ENCODE results near the gene C8G.

GRCh38 chr9:136923881-136924280 lies 21.2 kb upstream of the C8G start:
- TF ChIP-seq EZH2 (IDR thresholded peaks at IDR 0.05; ENCODE audit: borderline replicate concordance, low read depth, low read length, severe bottlenecking): no peak
- TF ChIP-seq, protein P1, sequence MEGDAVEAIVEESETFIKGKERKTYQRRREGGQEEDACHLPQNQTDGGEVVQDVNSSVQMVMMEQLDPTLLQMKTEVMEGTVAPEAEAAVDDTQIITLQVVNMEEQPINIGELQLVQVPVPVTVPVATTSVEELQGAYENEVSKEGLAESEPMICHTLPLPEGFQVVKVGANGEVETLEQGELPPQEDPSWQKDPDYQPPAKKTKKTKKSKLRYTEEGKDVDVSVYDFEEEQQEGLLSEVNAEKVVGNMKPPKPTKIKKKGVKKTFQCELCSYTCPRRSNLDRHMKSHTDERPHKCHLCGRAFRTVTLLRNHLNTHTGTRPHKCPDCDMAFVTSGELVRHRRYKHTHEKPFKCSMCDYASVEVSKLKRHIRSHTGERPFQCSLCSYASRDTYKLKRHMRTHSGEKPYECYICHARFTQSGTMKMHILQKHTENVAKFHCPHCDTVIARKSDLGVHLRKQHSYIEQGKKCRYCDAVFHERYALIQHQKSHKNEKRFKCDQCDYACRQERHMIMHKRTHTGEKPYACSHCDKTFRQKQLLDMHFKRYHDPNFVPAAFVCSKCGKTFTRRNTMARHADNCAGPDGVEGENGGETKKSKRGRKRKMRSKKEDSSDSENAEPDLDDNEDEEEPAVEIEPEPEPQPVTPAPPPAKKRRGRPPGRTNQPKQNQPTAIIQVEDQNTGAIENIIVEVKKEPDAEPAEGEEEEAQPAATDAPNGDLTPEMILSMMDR (IDR thresholded peaks at IDR 0.05; ENCODE audit: borderline replicate concordance, extremely low read depth, low read length, poor library complexity, severe bottlenecking): no peak
